NCI-H524 (cell line): ENCODE results near the gene IMMT.
"Not testable (repeated sequence)": the region's sequence is repeated elsewhere in the genome, so short reads cannot be mapped to it uniquely, and the experiment has no call there.

Experiments used
- DNase-seq, 2 experiments: peaks; one replicate each; lab custom pipeline; 2025; lab: John Stamatoyannopoulos, UW

The IMMT gene

DNA sequence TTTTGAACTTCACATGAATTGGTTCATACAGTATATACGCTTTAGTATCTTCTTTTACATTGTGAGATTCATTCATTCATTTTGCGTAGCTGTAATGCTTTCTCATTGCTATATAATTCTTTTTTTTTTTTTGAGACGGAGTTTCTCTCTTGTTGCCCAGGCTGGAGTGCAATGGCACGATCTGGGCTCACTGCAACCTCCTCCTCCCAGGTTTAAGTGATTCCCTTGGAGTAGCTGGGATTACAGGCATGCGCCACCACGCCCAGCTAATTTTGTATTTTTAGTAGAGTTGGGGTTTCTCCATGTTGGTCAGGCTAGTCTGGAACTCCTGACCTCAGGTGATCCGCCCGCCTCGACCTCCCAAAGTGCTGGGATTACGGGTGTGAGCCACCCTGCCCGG is 5.3 kb upstream of the IMMT start:
- not testable (repeated sequence) for DNase-seq

GRCh38 chr2:86199834-86200177 is 4.5 kb upstream of the IMMT start:
- DNase-seq: no peak

DNA sequence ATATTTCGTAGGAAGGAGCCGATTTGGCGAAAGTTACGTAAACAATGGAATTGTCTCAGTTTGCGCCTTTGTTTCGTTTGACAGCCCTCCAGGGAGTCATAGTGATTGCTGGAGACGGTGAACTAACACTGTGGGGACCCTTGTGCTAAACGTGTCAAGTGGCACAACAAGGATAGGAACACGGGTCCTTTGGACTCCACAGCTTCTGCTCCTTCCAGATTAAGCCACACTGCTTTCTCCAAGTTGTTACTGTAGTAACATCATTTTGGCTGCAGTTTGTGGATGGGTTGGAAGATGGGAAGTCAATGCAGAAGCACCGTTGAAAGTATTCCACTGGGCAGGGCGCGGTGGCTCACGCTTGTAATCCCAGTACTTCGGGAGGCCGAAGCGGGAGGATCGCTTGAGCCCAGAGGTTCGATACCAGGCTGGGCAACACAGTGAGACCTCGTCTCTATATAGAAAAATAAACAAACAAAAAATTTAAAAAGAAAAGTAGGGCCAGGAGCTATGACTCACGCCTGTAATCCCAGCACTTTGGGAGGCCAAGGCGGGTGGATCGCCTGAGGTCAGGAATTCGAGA is 636 bp upstream of the IMMT start:
- peak in 1 of 2 experiments; percentile 34 for DNase-seq

DNA sequence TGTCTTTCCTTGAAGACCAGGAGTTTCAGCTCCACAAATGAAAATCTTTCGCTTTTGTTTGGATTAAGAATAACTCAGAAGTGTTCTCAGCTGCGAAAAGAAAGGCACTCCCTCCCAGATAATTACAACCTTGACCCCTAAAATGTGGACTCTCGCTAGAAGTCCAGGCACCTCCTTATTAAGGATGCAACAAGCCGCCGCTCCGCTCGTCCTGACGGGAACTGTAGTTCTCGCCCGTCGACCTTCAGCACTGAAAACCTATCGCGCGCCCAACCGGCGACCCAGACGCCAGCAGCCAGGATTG is 559 bp downstream of the IMMT start:
- no peak for DNase-seq

DNA sequence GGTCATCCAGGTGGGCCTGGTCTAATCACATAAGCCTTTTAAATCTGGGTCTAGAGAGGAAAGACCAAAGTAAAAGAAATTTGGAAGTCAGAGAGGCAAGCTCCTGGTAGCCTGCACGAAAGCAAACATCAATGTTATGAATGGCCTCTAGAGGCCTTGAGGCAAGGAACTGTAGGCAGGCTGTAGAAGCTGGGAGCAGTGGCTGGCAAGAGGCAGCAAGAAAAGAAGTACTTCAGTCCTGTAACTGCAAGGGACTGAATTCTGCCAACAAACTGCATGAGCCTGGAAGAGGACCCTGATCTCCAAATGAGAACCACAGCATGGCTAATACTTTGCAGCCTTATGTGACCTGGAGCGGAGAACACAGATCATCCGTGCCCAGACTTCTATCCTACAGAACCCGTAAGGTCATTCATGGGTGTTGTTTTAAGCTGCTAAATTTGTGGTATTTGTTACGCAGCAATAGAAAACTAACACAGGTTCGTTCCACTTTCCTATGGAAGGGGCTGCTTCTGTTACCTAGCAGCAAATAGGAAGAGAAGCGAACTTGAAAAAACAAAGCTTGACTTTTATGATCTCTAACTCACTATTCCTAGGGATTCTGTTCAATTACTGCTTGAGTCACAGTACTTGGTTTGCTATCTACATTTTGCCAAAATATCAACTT is 1.2 kb downstream of the IMMT start:
- DNase-seq: no peak

- DNase-seq: no peak
Observed at GRCh38 chr2:86189782-86190416, 5.4 kb downstream of the IMMT start.

DNA sequence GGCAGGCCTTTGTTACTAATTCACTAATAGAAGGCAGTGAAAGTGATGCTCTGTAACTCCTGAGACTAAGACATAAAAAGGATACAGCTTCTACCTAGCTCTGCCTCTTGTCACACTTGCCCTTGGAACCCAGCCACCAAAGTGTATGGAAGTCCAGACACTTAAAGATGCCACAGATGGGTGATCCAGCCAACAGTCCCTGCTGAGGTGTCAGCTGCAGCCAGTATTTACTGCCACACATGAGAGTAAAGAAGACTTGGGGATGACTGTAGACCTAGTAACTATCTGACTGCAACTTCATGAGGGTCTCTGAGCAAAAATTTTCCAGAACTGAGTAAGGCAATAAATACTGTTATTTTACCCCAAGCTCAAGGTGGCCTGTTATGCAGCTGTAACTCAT is 8.8 kb downstream of the IMMT start:
- DNase-seq: peak; percentile 24 to 71

- DNase-seq: peak; percentile 36 to 64
Observed at GRCh38 chr2:86185517-86186212, 9.6 kb downstream of the IMMT start.

- DNase-seq: no peak
Observed at GRCh38 chr2:86176597-86176996, 18.7 kb downstream of the IMMT start.

DNA sequence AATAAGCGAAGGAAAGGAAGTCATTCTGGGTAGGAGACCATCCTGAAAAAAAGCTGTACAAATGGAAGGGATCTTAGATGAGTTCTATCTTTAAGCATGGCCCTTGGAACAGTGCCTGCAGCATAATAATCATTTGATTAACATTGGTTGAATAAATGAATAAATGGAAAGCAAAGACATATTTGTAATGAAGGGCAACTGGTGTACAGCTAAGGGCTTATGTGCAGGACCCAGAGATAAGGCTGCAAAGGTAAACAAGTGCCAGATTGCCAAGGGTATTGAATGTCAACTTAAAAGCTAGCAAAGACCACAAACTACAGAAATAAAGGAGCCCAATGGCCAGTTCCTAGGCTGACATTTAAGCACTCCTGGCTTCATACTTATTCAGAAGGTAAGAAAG is 19.4 kb downstream of the IMMT start:
- DNase-seq: peak in 1 of 2 experiments; percentile 61

DNA sequence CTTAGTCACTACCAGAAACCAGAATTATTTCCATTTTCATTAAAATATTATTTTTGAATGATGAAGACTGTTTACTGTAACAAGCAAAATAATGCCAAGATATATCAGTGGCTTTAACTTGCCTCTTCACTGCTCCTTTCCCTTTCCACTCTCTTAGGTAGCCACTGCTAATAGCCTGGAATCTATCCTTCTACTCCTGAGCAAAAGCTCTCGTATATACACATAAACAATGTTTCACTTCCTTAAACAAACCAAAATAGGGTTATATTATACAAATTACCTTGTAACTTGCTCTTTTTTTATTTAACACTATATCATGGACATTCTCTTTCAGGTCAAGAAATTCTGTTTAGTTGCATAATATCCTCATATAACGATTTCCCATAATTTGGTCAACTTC is 20.8 kb downstream of the IMMT start:
- DNase-seq: no peak

GRCh38 chr2:86172610-86173009 is 22.7 kb downstream of the IMMT start:
- DNase-seq: no peak

- no peak for DNase-seq
Observed at GRCh38 chr2:86171295-86171694, 24.0 kb downstream of the IMMT start.

DNA sequence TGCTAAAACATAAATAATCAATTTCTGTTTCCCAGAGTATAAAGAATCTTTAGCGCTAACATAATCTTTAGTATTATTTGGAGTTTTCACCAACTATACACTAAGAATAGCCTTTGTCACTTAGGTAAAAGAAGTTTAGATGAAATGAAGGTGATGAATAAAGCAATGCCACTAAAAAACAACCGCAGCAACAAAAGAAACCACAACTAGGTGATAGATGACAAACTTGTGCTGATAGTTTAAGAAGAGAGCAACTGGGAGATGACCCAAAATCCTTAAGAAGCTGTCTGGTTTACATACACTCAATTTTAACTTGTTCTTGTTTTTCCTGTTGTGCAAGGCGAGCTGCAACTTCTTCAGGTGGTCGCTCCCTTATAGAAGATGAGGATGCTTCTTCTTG is 24.8 kb downstream of the IMMT start:
- DNase-seq: no peak

DNA sequence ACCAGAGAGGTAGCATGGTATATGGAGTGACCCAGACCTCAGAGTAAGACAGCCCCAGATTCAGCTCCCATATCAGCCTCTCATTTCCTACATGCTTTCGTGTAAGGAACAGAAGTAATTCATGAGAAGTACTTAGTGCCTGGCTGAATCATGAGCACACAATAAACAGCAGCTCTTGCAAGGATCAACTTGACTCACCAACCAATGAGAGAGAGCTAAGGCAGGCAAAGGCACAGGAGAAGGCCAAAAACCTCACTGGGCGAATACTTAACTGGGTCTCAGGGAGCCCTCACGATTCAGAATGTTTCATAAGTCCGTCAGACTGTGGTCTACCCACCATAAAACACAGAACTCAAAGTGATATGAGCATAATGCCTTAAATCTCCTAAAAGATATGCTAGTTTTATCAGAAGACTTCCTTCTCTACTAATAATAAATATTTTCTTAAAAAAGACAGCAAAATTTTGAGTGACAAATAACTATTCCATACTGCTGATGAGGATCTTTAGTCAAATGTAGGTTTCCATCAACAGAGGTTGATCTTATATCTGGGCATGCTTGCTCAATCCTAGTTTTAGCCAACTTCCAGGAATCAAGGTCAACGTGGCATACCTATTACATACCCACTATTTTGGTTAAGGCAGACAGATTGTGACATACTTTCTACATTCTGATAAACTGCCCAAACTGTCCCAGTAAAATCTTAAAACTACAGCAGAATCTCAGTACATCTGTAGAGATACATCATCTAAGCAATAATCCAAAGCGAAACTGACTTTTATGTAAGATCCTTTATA is 34.9 kb downstream of the IMMT start:
- DNase-seq: no peak

DNA sequence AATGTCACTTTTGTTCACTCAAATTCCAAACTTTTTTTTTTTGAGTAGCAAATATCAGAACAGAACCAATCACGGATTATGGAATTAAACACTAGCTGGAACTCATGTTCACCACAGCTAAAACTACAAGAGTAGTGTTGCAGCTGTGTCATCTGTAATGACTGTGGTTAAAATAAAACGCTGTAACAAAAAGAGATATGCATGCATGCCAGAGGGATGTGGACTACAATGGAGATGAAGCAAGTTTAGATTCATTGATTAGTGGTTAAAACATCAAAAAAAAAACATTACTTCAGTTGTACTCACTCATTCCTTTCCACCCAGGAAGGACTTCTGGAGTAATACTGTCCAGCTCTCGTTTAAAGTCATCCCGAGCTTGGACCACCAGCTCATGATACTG is 37.0 kb downstream of the IMMT start:
- no peak for DNase-seq

DNA sequence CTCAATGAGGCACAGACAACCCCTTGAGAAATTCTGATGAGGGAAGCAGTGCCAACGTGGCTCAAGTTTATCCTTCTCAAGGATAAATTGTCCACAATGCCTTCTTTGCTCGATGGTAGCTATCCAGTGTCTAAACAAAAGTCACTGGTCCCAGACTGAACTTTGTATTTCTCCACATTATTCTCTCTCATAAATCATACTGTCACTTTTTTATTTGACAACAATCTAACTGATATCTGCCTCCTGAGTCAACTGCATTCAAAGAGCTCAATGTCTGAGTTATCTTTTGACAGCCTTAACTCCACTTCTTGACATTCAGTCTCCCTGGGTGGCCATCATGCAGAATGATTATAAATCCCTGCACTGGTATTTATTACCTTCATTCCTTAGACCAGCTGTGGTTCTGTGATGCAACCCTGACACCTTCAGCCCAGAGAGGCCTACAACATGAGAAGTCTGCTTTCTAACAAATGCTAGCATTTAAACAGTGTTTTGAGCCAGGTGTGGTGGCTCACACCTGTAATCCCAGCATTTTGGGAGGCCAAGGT is 38.2 kb downstream of the IMMT start:
- no peak for DNase-seq

- no peak for DNase-seq
Observed at GRCh38 chr2:86150502-86150901, 44.8 kb downstream of the IMMT start.

- no peak for DNase-seq
Observed at GRCh38 chr2:86147793-86148192, 47.5 kb downstream of the IMMT start.

- no peak for DNase-seq
Observed at GRCh38 chr2:86143926-86144685, 51.2 kb downstream of the IMMT start.

DNA sequence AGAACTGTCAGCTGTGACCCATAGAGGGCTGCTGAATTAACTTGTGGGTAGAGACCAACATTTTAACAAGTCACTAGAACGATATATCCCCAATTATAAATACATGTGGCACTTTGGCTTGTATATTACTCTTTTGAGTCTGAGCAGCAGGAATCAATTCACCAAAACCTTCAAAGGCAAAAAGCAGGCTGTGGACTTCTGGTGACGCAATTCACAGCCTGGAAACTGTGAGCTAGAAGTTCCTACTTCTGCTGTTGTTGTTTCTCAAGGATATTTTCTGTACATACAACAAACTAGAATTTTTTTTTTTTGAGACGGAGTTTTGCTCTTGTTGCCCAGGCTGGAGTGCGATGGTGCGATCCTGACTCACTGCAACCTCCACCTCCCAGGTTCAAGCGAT is 52.0 kb downstream of the IMMT start:
- DNase-seq: no peak
